ENCODE measurements around the gene PLEKHG7. TPM values are rescaled to one million over a fixed set of nuclear protein-coding genes. Genes with fewer than 3 reads are reported as not detected.
"Not testable (repeated sequence)": the region's sequence is repeated elsewhere in the genome, so short reads cannot be mapped to it uniquely, and the experiment has no call there.

Gene PLEKHG7
- total and polyA plus RNA-seq, 2 donors from 2014 or later = 0.45 to 1.5 TPM

- no peaks in the 10 kb centered on the region for H3K36me3 ChIP-seq (ENCODE audit: control insufficient read depth in 2 of 3, insufficient read depth in 3 of 3, low read length in 3 of 3)
- no peak for DNase-seq
- no peak overlapping the region for H3K9ac ChIP-seq (ENCODE audit: low read length in 3 of 3)
- FAIRE-seq = no peak
- H3K9me3 ChIP-seq (ENCODE audit: control insufficient read depth in 2 of 3, insufficient read depth in 1 of 3, low read length in 3 of 3) = no peaks in the 10 kb centered on the region
- H3K4me3 ChIP-seq (ENCODE audit: low read length in 3 of 3) = no peak overlapping the region
- H3K27ac ChIP-seq (ENCODE audit: low read depth in 2 of 2, low read length in 2 of 2) = no peak overlapping the region
- intact Hi-C loops (cut with DNase I) = no loop called here
- no peaks in the 10 kb centered on the region for H3K4me1 ChIP-seq (ENCODE audit: control insufficient read depth in 2 of 3, insufficient read depth in 2 of 3, low read depth in 1 of 3, low read length in 3 of 3)
- H3K27me3 ChIP-seq (ENCODE audit: control insufficient read depth, insufficient read depth, low read length) = no peaks in the 10 kb centered on the region
- TF ChIP-seq CTCF (IDR thresholded peaks at IDR 0.05; ENCODE audit: borderline replicate concordance, extremely low read depth, insufficient read depth) = no peak
Measured at GRCh38 chr12:92665496-92665895, 37.3 kb upstream of the PLEKHG7 start.

GRCh38 chr12:92668739-92669138 is 34.0 kb upstream of the PLEKHG7 start:
- H3K27me3 ChIP-seq (ENCODE audit: control insufficient read depth, insufficient read depth, low read length) = no peaks in the 10 kb centered on the region
- H3K9ac ChIP-seq (ENCODE audit: low read length in 3 of 3) = no peak overlapping the region
- FAIRE-seq = no peak

GRCh38 chr12:92671524-92671923 is 31.3 kb upstream of the PLEKHG7 start:
- not testable (repeated sequence) for FAIRE-seq

More at GRCh38 chr12:92668739-92669138, 34.0 kb upstream of the PLEKHG7 start:
- no peaks in the 10 kb centered on the region for H3K36me3 ChIP-seq (ENCODE audit: control insufficient read depth in 2 of 3, insufficient read depth in 3 of 3, low read length in 3 of 3)
- H3K4me1 ChIP-seq (ENCODE audit: control insufficient read depth in 2 of 3, insufficient read depth in 2 of 3, low read depth in 1 of 3, low read length in 3 of 3) = no peaks in the 10 kb centered on the region
- H3K9me3 ChIP-seq (ENCODE audit: control insufficient read depth in 2 of 3, insufficient read depth in 1 of 3, low read length in 3 of 3) = no peaks in the 10 kb centered on the region
- TF ChIP-seq CTCF (IDR thresholded peaks at IDR 0.05; ENCODE audit: borderline replicate concordance, extremely low read depth, insufficient read depth) = no peak
- intact Hi-C loops (cut with DNase I) = no loop called here
- H3K4me3 ChIP-seq (ENCODE audit: low read length in 3 of 3) = no peak overlapping the region
- no peak for DNase-seq
- no peak overlapping the region for H3K27ac ChIP-seq (ENCODE audit: low read depth in 2 of 2, low read length in 2 of 2)

GRCh38 chr12:92673756-92674155 is 29.0 kb upstream of the PLEKHG7 start:
- Histone ChIP-seq H3K9me3 (ENCODE audit: control insufficient read depth in 2 of 3, insufficient read depth in 1 of 3, low read length in 3 of 3) (no peaks in the 10 kb centered on the region), H3K27ac (ENCODE audit: low read depth in 2 of 2, low read length in 2 of 2) (no peak overlapping the region), H3K9ac (ENCODE audit: low read length in 3 of 3) (no peak overlapping the region), H3K27me3 (ENCODE audit: control insufficient read depth, insufficient read depth, low read length) (no peaks in the 10 kb centered on the region), H3K4me3 (ENCODE audit: low read length in 3 of 3) (no peak overlapping the region), H3K36me3 (ENCODE audit: control insufficient read depth in 2 of 3, insufficient read depth in 3 of 3, low read length in 3 of 3) (no peaks in the 10 kb centered on the region), H3K4me1 (ENCODE audit: control insufficient read depth in 2 of 3, insufficient read depth in 2 of 3, low read depth in 1 of 3, low read length in 3 of 3) (no peaks in the 10 kb centered on the region)
- intact Hi-C loops (cut with DNase I) = no loop called here
- no peak for TF ChIP-seq CTCF (IDR thresholded peaks at IDR 0.05; ENCODE audit: borderline replicate concordance, extremely low read depth, insufficient read depth)
- no peak for DNase-seq
- no peak for FAIRE-seq

More at GRCh38 chr12:92671524-92671923, 31.3 kb upstream of the PLEKHG7 start:
- DNase-seq; H3K4me1 ChIP-seq (ENCODE audit: control insufficient read depth in 2 of 3, insufficient read depth in 2 of 3, low read depth in 1 of 3, low read length in 3 of 3); H3K27me3 ChIP-seq (ENCODE audit: control insufficient read depth, insufficient read depth, low read length); H3K4me3 ChIP-seq (ENCODE audit: low read length in 3 of 3); H3K9me3 ChIP-seq (ENCODE audit: control insufficient read depth in 2 of 3, insufficient read depth in 1 of 3, low read length in 3 of 3); intact Hi-C loops (cut with DNase I); H3K27ac ChIP-seq (ENCODE audit: low read depth in 2 of 2, low read length in 2 of 2); H3K36me3 ChIP-seq (ENCODE audit: control insufficient read depth in 2 of 3, insufficient read depth in 3 of 3, low read length in 3 of 3); H3K9ac ChIP-seq (ENCODE audit: low read length in 3 of 3): not testable (repeated sequence)
